ENCODE data around the gene CHRNA9. TPM values are rescaled to one million over a fixed set of nuclear protein-coding genes. Genes with fewer than 3 reads are reported as not detected.

CHRNA9 gene
- total and polyA plus RNA-seq, 2 experiments from 2014 or later, result 0.58 to 5.7 TPM

DNA sequence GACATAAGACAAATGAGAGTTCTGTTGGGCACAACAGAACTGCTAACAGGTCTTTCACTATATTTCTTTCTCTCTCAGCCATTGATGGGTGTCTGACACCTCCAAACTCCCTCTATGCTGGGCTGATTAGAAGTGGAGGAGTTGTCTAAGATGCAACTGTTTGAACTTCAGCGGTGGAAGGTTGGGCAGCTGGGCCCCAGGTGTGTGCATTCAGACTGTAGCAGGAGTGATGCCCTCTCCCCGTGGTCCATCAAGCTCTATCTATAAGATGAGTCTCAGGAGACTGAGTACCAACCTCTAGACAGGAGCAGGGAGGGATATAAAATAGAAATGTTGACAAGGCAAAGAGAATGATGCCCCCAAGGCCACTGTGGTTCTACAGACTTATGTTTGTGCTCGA, 28.2 kb upstream of the CHRNA9 start (continued):
- TF ChIP-seq, protein P1, sequence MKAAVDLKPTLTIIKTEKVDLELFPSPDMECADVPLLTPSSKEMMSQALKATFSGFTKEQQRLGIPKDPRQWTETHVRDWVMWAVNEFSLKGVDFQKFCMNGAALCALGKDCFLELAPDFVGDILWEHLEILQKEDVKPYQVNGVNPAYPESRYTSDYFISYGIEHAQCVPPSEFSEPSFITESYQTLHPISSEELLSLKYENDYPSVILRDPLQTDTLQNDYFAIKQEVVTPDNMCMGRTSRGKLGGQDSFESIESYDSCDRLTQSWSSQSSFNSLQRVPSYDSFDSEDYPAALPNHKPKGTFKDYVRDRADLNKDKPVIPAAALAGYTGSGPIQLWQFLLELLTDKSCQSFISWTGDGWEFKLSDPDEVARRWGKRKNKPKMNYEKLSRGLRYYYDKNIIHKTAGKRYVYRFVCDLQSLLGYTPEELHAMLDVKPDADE (IDR thresholded peaks at IDR 0.05), result no peak
- no peak for TF ChIP-seq JUNB (IDR thresholded peaks at IDR 0.05; ENCODE audit: unreplicated experiment)
- TF ChIP-seq EZH2 (IDR thresholded peaks at IDR 0.05; ENCODE audit: low read depth, unreplicated experiment), result no peak
- no peak for TF ChIP-seq ZNF331 (CRISPR knock-in tag; IDR thresholded peaks at IDR 0.05; ENCODE audit: low read depth)
- no peak for TF ChIP-seq EZH2phosphoT487 (IDR thresholded peaks at IDR 0.05; ENCODE audit: unreplicated experiment)
- no peak for TF ChIP-seq NANOG (IDR thresholded peaks at IDR 0.05; ENCODE audit: borderline replicate concordance)
- TF ChIP-seq CREB1 (CRISPR knock-in tag; IDR thresholded peaks at IDR 0.05; ENCODE audit: low read depth), result no peak

DNA sequence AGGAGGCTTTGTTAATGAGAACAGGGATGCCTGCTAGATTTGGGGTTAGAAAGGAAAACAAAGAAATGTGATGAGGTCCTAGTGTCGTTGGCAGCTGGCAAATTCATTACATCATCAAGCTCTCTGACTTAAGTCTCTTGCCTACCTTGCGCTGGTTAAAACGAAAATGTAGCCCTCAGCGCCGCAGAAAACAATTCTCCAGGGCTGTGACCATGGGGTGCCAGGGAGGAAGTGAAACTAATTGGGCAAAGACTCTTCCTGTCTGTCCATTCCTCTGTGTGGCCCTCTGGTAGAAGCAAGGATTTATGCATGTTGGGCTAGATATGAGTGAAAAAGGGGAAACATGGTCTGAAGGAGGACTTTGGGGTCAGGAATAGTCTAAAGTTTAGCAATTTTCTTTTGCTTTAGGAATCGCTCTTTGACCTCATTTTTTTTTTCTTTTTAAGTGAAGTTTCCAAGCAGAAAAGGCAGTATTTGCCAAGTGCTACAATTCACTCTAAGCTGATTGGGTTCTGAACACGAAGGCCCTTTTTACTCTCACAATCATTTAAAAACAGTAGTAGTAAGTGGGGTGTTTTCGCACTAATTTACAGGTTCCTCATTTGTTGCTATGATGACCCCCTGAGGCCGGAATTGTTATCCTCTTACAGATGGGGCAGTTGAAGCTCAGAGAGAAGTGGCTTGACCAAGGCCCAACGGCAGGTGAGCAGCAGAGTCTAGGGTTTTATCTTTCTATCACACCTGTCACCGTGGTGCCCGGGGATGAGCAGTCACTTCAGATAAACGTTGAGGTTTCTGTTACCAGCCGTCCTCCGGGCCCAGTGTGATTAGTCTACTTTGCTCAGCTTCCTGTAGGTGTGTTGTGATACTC, 27.3 kb upstream of the CHRNA9 start:
- ATAC-seq (peak; percentile 22), DNase-seq (ENCODE audit: low spot score) (peak; percentile 37)
- TF ChIP-seq, protein P2, sequence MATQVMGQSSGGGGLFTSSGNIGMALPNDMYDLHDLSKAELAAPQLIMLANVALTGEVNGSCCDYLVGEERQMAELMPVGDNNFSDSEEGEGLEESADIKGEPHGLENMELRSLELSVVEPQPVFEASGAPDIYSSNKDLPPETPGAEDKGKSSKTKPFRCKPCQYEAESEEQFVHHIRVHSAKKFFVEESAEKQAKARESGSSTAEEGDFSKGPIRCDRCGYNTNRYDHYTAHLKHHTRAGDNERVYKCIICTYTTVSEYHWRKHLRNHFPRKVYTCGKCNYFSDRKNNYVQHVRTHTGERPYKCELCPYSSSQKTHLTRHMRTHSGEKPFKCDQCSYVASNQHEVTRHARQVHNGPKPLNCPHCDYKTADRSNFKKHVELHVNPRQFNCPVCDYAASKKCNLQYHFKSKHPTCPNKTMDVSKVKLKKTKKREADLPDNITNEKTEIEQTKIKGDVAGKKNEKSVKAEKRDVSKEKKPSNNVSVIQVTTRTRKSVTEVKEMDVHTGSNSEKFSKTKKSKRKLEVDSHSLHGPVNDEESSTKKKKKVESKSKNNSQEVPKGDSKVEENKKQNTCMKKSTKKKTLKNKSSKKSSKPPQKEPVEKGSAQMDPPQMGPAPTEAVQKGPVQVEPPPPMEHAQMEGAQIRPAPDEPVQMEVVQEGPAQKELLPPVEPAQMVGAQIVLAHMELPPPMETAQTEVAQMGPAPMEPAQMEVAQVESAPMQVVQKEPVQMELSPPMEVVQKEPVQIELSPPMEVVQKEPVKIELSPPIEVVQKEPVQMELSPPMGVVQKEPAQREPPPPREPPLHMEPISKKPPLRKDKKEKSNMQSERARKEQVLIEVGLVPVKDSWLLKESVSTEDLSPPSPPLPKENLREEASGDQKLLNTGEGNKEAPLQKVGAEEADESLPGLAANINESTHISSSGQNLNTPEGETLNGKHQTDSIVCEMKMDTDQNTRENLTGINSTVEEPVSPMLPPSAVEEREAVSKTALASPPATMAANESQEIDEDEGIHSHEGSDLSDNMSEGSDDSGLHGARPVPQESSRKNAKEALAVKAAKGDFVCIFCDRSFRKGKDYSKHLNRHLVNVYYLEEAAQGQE (IDR thresholded peaks at IDR 0.05; ENCODE audit: unreplicated experiment), result no peak
- TF ChIP-seq EZH2 (IDR thresholded peaks at IDR 0.05; ENCODE audit: low read depth, unreplicated experiment), result no peak
- TF ChIP-seq STAT1 (IDR thresholded peaks at IDR 0.05; ENCODE audit: unreplicated experiment), result no peak
- TF ChIP-seq, protein P3, sequence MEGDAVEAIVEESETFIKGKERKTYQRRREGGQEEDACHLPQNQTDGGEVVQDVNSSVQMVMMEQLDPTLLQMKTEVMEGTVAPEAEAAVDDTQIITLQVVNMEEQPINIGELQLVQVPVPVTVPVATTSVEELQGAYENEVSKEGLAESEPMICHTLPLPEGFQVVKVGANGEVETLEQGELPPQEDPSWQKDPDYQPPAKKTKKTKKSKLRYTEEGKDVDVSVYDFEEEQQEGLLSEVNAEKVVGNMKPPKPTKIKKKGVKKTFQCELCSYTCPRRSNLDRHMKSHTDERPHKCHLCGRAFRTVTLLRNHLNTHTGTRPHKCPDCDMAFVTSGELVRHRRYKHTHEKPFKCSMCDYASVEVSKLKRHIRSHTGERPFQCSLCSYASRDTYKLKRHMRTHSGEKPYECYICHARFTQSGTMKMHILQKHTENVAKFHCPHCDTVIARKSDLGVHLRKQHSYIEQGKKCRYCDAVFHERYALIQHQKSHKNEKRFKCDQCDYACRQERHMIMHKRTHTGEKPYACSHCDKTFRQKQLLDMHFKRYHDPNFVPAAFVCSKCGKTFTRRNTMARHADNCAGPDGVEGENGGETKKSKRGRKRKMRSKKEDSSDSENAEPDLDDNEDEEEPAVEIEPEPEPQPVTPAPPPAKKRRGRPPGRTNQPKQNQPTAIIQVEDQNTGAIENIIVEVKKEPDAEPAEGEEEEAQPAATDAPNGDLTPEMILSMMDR (conservative IDR thresholded peaks at IDR 0.05; ENCODE audit: low read depth in 2 of 2), result peak in 1 of 2 experiments; percentile 20; a peak in 1 of 4 replicates
- TF ChIP-seq NANOG (IDR thresholded peaks at IDR 0.05; ENCODE audit: borderline replicate concordance), result no peak
- no peak for TF ChIP-seq ZNF331 (CRISPR knock-in tag; IDR thresholded peaks at IDR 0.05; ENCODE audit: low read depth)
- TF ChIP-seq, protein P1 (IDR thresholded peaks at IDR 0.05), result no peak
- TF ChIP-seq CREB1 (CRISPR knock-in tag; IDR thresholded peaks at IDR 0.05; ENCODE audit: low read depth), result no peak
- TF ChIP-seq EZH2phosphoT487 (IDR thresholded peaks at IDR 0.05; ENCODE audit: unreplicated experiment), result no peak

More for the DNA sequence above, 27.3 kb upstream of the CHRNA9 start:
- H4K20me1 ChIP-seq (replicated peaks; ENCODE audit: insufficient read depth), result no peaks in the 10 kb centered on the region
- no peaks in the 10 kb centered on the region for H3K27me3 ChIP-seq (ENCODE audit: insufficient read depth)
- peaks cover 15% of the 10 kb centered on the region for H3K27me3 Mint-ChIP-seq (ENCODE audit: insufficient read depth, low read depth, poor library complexity)
- peak overlapping the region; percentile 41 for H3K27ac ChIP-seq (ENCODE audit: low read depth)
- H3K79me2 ChIP-seq (replicated peaks; ENCODE audit: insufficient read depth), result no peaks in the 10 kb centered on the region
- 0 out of 2 replicates have a peak, but pooled peaks cover under 1% of the 10 kb centered on the region for H3K9me2 ChIP-seq (ENCODE audit: insufficient read depth)
- H3K27ac Mint-ChIP-seq, result peak overlapping the region; percentile 92
- H3K4me2 ChIP-seq, result peak overlapping the region; percentile 5
- H3K4me1 Mint-ChIP-seq, result peaks cover 42% of the 10 kb centered on the region
- peaks cover 35% of the 10 kb centered on the region for H3K4me1 ChIP-seq (ENCODE audit: insufficient read depth)
- H2AFZ ChIP-seq, result peak overlapping the region; percentile 34
- H3K9me3 Mint-ChIP-seq, result peaks cover 10% of the 10 kb centered on the region
- no peaks in the 10 kb centered on the region for H3K36me3 ChIP-seq (ENCODE audit: insufficient read depth)
- H3F3A ChIP-seq (replicated peaks; ENCODE audit: low read depth), result peaks cover 3% of the 10 kb centered on the region; the same call in 1 of the 2 replicates
- no peak overlapping the region for H3K4me3 ChIP-seq
- no peak overlapping the region for H3K4me3 Mint-ChIP-seq
- peaks cover 11% of the 10 kb centered on the region for H3K36me3 Mint-ChIP-seq (ENCODE audit: low read depth)
